BJ (cell line): ENCODE data around the gene SEL1L3. TPM values are rescaled to one million over a fixed set of nuclear protein-coding genes. Genes with fewer than 3 reads are reported as not detected.

Source experiments
- CTCF ChIA-PET: fragments of 350-600 bp; formaldehyde crosslinking; extraction: SDS; loops from one replicate; lab custom pipeline; 2021; ENCODE audit warnings: antibody characterized with exemption, inconsistent platforms; lab: Yijun Ruan, JAX
- POLR2A ChIA-PET: fragments of 300-600 bp; sonication (Branson Sonifier 250); formaldehyde crosslinking; extraction: SDS; loops from one replicate; lab custom pipeline; 2021; ENCODE audit warnings: antibody characterized with exemption; lab: Charles Lee
- DNase-seq: peaks from one replicate; pipeline ENCODE4 v3.0.0-alpha.2; 2011; ENCODE audit warnings: low read depth
- H3K27me3 ChIP-seq: 2 replicates; pipeline ENCODE4 v1.6.0; 2011; ENCODE audit warnings: low read length; ENCODE audit not compliant: control insufficient read depth, insufficient read depth
- H3K36me3 ChIP-seq: 2 replicates; pipeline ENCODE4 v1.5.1; 2011; ENCODE audit warnings: low read length; ENCODE audit not compliant: control insufficient read depth, insufficient read depth
- H3K4me3 ChIP-seq: 2 replicates; pipeline ENCODE4 v1.5.1; 2011; ENCODE audit warnings: low read depth, mild to moderate bottlenecking, control low read depth, low read length
- polyA plus RNA-seq: library from polyadenylated mRNA; depleted of rRNA; stranded (reverse); fragments of >200 nt; gene quantifications from 2 replicates; pipeline ENCODE4 v1.2.3, GENCODE V29; 2011
- TF ChIP-seq, protein P1 (sequence below): IDR thresholded peaks from 2 replicates; pipeline ENCODE4 v1.5.1; 2011; ENCODE audit warnings: low read depth, mild to moderate bottlenecking, control low read depth, inconsistent platforms, low read length, moderate library complexity; ENCODE audit not compliant: insufficient read depth

Gene SEL1L3
- polyA plus RNA-seq, 1 experiment = 13.0 TPM

DNA sequence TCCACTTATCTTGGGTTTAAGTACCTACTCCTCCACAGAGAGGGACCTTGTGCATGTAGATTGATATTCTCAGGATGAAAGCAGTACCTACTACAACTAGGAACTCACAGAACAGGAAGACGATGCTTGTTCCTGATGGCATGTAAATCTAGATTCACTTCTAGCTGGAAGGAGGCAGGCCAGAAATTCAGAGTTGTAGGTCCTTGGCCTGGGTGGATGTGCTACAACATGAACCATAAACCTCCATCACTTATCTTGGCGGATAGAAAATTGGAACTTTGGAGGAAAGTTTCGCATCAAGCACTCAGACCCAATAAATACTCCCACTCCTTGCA is 41.9 kb upstream of the SEL1L3 start:
- Histone ChIP-seq H3K4me3 (no peak overlapping the region), H3K36me3 (no peaks in the 10 kb centered on the region), H3K27me3 (no peaks in the 10 kb centered on the region; the same call in 1 of the 2 replicates)
- DNase-seq = no peak
- ChIA-PET CTCF (interaction anchor here (1.2 kb wide), 1 partner anchor 40 kb away, joined by 3 read pairs; no protein-coding TSS in a partner anchor), POLR2A (no interaction called here)
- TF ChIP-seq, protein P1, sequence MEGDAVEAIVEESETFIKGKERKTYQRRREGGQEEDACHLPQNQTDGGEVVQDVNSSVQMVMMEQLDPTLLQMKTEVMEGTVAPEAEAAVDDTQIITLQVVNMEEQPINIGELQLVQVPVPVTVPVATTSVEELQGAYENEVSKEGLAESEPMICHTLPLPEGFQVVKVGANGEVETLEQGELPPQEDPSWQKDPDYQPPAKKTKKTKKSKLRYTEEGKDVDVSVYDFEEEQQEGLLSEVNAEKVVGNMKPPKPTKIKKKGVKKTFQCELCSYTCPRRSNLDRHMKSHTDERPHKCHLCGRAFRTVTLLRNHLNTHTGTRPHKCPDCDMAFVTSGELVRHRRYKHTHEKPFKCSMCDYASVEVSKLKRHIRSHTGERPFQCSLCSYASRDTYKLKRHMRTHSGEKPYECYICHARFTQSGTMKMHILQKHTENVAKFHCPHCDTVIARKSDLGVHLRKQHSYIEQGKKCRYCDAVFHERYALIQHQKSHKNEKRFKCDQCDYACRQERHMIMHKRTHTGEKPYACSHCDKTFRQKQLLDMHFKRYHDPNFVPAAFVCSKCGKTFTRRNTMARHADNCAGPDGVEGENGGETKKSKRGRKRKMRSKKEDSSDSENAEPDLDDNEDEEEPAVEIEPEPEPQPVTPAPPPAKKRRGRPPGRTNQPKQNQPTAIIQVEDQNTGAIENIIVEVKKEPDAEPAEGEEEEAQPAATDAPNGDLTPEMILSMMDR = no peak

DNA sequence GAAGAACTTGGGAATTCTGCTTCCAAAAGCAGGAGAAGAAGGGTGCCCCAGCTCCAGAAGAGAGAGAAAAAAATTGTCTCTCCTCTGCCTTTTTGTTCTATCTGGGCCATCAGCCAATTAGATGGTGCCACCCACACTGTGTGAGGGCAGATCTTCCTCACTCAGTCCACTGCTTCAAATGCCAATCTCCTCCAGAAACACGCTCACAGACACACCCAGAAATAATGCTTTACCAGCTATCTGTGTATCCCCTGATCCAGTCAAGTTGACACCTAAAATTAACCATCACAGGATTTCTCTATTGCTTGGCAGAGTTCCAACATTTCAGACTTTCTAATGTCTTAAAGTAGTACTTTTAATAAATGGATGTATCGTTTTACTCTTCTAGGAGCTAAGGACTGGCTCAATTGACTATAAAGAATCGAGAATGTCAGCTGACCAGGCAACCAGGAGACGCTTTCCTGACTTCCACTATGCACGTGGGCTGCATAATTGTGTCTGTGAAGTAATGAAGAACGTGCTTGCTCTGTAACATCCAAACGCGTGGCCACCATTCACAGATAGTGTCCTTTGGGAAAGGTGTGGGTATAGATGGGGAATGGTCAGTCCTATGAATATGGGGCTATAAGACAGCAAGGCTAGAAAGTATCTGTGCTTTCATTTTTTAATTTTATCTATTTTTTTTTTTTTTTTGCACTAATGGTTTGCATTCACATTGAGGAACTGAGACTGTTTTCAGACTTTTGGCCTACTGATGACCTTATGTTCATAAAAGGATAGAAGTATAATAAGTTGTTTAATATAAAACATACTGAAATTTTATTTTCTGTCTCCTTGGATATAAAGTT is 41.3 kb upstream of the SEL1L3 start:
- Histone ChIP-seq H3K4me3 (no peak overlapping the region), H3K36me3 (no peaks in the 10 kb centered on the region), H3K27me3 (no peaks in the 10 kb centered on the region; the same call in 1 of the 2 replicates)
- POLR2A ChIA-PET = no interaction called here
- CTCF ChIA-PET = no interaction called here
- DNase-seq = no peak
- TF ChIP-seq, protein P1 = no peak

DNA sequence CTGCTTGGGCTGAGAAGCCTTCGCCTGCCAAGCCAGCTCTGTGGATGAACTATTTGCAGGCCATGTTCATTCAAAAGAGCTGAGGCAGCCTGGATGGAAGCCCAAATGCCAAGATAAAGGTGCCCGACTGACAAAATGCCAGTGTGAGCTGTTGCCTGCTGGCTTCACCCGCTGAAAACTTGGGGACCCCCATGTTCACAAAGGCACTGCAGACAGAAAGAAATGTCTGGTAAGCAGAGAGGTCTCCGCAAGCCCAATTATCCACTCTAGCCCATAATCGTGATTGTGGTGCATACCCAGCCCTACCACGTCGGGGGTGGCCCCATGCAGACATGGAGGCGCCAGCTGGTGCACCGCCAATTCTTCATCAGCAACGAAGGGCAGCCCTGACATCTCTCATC is 38.2 kb upstream of the SEL1L3 start:
- ChIA-PET CTCF (interaction anchor here (0.6 kb wide), 1 partner anchor 508 kb away, joined by 3 read pairs; no protein-coding TSS in a partner anchor), POLR2A (no interaction called here)
- H3K36me3 ChIP-seq = no peaks in the 10 kb centered on the region
- no peaks in the 10 kb centered on the region; the same call in 1 of the 2 replicates for H3K27me3 ChIP-seq
- TF ChIP-seq, protein P1 = no peak
- no peak for DNase-seq
- no peak overlapping the region for H3K4me3 ChIP-seq

DNA sequence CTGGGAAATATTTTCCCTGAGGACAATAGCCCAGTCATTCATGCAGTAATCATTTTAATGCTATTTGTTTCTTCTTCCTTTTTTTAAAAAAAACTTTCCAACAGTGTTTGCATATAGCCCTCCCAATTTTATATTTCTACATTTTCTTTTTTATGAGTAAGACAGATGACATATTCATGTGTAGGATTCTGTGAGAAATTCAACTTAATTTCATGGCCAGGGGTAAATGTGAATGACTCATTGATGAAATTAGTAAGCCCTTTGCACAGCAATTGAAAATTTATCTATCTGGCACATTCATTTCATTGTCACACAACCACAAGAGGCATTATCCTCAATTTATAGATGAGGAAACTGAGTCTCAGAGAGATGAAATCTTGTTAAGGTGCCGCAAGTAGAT is 37.5 kb upstream of the SEL1L3 start:
- H3K4me3 ChIP-seq = no peak overlapping the region
- H3K36me3 ChIP-seq = no peaks in the 10 kb centered on the region
- no peaks in the 10 kb centered on the region; the same call in 1 of the 2 replicates for H3K27me3 ChIP-seq
- DNase-seq = no peak
- CTCF ChIA-PET = interaction anchor here (1.2 kb wide), 1 partner anchor 459 kb away, joined by 3 read pairs; no protein-coding TSS in a partner anchor
- TF ChIP-seq, protein P1 = no peak
- POLR2A ChIA-PET = no interaction called here

GRCh38 chr4:25896776-25897539 is 34.2 kb upstream of the SEL1L3 start:
- TF ChIP-seq, protein P1 = no peak
- no peaks in the 10 kb centered on the region for H3K36me3 ChIP-seq
- DNase-seq = no peak
- H3K27me3 ChIP-seq = no peaks in the 10 kb centered on the region; the same call in 1 of the 2 replicates
- POLR2A ChIA-PET = no interaction called here
- no peak overlapping the region for H3K4me3 ChIP-seq
- CTCF ChIA-PET = no interaction called here
